HG02763 (cell line): ENCODE data around the gene KRTAP10-7.
"Not testable (repeated sequence)": the region's sequence is repeated elsewhere in the genome, so short reads cannot be mapped to it uniquely, and the experiment has no call there.

Experiments used
- ATAC-seq: cut with Tn5 transposase; IDR thresholded peaks from one replicate; pipeline ENCODE4 v1.9.1; 2021; ENCODE audit warnings: mild to moderate bottlenecking, moderate library complexity; ENCODE audit not compliant: unreplicated experiment

The KRTAP10-7 gene

DNA sequence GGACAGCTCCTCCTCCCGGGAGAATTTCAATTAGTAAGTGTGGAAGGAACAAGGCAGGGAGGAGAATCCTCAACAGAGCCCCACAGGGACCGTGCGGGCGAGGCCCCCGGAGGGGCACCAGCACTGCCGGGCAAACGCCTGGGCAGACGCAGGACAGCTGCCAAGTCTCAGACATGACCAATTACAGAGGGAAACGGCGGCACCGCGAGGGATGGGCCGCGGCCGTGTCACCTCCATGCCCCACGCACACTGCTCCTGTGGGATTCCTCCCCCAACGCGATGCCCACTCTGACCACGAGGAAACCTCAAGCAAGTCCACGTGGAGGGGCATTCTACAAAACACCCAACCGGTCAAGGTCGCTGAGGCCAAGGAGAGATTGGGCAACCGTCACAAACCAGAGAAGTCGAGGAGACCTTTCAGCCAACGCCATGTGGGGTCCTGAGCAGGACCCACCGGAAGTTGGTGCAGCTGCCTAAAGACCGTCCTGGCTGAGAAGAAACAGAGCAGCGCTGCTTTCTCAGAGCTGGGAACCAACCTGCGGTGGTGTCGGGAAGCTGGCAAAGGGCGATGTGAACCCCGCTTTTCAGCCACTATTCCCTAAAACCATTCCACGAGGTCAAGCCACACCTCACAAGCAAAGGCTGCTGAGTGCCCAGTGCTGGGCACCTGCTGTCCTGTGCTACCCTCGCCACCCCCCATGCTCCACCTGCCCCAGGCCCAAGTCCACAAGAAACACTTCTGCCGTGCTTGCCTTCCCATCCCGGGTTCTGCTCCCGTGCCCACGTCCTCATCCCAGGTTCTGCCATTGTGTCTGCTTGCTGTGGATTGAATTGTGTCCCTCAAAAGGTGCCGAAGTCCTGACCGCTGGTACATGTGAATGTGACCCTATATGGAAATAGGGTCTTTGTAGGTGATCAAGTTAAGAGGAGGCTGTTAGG is 28.3 kb upstream of the KRTAP10-7 start:
- ATAC-seq: no peak

- ATAC-seq: no peak
These were observed 27.3 kb upstream of the KRTAP10-7 start for GRCh38 chr21:44572959-44573583.

GRCh38 chr21:44573630-44574456 is 26.6 kb upstream of the KRTAP10-7 start, which contains the start of gene KRTAP10-4:
Gene KRTAP10-4, plus strand, starts transcription at chr21:44573729. Its CDS starts 30 bp downstream, at chr21:44573759.
- not testable (repeated sequence) for ATAC-seq

DNA sequence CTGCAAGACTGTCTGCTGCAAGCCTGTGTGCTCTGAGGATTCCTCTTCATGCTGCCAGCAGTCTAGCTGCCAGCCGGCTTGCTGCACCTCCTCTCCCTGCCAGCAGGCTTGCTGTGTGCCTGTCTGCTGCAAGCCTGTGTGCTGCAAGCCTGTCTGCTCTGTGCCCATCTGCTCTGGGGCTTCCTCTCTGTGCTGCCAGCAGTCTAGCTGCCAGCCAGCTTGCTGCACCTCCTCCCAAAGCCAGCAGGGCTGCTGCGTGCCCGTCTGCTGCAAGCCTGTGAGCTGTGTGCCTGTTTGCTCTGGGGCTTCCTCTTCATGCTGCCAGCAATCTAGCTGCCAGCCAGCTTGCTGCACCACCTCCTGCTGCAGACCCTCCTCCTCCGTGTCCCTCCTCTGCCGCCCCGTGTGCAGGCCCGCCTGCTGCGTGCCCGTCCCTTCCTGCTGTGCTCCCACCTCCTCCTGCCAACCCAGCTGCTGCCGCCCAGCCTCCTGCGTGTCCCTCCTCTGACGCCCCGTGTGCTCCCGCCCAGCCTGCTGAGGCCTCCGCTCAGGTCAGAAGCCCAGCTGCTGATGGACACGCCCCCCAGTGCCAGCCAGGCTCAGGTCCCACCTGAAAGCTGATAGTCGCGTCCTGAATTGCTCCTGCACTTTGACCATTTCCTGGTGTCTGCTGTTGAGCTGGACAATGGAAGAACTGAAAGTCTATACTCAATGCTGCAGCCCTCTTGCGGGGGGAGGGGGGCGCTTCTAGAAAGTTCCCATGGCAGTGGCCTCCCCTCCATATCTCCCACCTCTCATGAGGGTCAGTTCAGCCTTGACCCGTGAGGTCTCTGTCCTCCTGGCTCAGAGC is 25.7 kb upstream of the KRTAP10-7 start:
- ATAC-seq: no peak

DNA sequence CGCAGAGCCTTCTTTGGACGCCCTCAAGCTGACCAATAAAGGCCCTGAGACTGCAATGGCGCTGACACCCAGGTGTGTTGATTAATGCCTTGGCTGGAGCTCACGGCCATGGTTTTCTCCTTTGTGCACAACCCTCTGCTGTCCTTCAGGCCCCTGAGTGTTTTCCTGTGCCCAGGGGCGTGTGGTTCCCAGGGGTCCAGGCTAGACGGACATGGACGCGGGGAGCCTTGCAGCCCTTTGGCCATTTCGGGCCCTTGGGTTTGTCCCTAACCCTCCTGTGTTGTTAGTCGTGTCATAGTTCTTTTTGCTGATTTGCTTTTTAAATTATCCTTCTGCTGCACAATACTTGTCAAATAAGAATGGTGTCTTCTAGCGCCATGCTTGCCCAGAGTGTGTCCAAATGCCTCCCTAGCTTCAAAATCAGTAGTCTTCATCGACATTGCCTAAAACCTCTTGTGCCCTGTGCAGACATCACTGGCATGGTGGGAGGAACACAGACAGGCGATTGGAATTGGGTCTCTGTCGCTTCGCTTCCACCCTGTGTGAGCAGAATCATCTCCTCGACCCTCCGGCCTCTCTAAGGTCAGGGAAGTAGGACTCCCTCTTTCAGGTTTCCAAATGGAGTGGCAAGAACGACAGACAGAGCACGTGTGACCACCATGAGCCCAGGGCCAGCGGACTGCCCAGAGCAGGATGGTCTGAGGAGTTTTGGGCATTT is 24.9 kb upstream of the KRTAP10-7 start:
- ATAC-seq: no peak

GRCh38 chr21:44576025-44576420 is 24.4 kb upstream of the KRTAP10-7 start:
- no peak for ATAC-seq

DNA sequence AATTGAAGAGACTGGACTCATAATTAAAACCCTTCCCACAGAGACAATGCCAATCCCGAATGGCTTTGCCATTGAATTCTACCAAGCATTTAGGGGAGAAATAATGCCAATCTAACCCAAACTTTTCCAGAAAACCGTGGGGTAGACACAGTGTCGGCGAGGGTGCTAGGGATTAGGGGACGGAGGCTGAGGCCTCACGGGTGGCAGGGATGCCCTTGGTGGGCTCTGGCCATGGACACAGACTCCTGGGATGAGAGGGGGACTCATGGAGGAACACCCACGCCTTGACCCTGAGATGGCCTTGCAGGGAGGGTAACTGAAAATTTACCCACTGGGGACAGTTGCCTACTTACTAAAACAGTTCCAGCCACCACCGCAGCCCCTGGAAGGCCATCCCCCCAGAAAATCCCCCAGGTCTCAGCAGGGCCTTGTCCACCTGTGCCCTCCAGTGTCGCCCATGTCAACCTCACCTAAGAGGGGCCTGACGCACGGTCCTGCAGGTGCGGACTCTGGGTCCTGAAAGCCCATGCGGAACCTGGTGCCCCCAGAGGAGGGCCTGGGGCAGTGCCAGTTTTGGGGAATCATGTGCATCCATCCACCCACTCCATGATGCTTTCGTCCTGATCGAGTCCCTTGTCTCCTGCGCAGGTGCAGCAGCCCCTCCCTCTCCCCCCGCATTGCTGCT is 21.9 kb upstream of the KRTAP10-7 start:
- ATAC-seq: no peak

DNA sequence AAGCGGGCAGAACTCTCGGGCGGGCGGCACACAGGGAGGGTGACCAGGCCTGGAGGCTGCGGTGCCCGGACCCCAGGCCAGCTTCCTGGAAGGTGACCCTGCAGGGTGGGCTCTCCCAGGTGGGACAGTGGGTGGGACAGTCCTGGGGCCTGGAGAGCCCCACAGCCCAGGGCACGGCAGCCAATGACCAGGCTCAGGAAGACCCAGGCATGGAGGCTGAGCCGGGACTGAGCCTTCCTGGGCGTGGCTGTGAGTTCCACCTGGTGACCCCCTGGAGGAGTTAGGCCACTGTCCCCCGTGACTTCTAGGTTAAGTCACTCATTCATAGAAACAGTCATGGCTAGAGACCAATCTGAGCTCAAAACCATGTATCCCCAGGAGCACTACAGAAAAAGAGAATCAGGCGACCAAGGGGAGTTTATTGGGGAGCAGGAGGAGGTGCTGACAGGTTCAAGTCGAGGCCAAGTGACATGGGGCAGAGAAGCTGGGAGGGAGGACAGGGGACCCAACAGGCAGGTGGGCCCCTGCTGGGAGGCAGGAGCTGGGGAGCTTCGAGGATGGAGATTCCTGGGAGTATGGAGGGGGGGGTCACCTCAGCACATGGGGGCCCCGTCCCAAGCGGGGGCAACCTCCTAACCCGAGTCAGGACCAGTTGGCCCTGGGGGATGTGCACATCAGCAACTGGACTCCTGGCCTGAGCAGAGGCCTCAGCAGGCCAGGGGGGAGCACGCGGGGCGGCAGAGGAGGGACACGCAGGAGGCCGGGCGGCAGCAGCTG is 21.2 kb upstream of the KRTAP10-7 start:
- no peak for ATAC-seq

DNA sequence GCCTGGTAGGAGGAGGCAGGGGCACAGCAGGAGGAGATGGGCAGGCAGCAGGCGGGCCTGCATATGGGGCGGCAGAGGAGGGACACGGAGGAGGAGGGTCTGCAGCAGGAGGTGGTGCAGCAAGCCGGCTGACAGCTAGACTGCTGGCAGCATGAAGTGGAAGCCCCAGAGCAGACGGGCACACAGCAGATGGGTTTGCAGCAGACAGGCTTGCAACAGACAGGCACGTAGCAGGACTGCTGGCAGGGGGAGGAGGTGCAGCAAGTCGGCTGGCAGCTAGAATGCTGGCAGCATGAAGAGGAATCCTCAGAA is 20.6 kb upstream of the KRTAP10-7 start:
- ATAC-seq: no peak

- ATAC-seq: not testable (repeated sequence)
These were observed 20.1 kb upstream of the KRTAP10-7 start, which contains the start of gene KRTAP10-5 for GRCh38 chr21:44580231-44580821. Gene KRTAP10-5, minus strand, starts transcription at chr21:44580604. Its CDS starts 26 bp downstream, at chr21:44580578.

DNA sequence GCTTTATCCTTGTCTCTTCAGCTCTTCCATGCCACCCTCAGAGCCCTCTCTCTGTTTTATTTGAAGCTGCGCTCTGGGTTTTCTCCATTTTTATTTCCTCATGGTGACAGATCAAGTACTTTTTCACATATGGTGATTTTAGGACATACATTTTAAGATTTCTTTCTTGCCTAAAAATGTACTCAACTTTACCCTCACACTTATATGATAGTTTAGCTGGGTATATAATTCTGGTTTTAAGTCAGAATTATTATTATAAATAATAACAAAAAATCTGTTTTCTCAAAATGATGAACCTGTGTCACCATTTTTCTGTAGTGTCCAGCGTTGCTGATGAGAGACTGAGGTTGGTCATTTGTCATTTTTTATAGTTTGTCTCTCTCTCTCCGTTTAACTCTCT is 19.2 kb upstream of the KRTAP10-7 start:
- ATAC-seq: no peak

- no peak for ATAC-seq
These were observed 18.3 kb upstream of the KRTAP10-7 start for GRCh38 chr21:44582055-44582454.

DNA sequence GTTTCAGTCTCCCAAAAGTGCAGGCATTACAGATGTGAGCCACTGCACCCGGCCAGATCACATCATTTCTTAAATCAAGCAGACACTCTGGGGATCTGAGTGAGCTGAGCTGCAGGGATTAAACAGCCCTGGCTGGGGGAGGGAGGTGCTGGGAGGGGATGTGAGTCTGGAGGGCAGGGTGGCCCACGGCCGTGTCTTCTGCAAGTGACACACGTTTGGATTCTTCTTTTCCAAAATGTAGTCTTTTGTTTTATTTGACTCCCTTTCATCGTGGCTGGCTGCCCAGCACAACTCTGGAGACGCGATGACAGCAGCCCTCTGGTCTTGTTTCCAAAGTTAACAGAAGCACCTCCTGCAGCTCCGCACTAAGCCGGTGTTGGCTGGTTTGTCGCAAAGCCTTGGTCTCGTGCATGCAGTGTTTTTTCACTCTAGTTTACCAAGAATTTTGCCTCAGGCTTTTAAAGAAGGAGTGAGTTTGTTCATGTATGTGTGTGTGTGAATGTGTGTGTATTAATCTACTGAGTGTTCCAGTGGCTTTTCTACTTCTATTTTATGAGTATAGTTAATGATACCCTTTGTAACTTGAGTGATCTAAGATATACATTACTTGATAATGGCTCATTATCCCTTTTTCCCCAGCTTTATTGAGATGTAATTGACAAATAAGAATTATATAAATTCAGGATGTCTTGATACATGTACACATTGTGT is 17.2 kb upstream of the KRTAP10-7 start:
- no peak for ATAC-seq

DNA sequence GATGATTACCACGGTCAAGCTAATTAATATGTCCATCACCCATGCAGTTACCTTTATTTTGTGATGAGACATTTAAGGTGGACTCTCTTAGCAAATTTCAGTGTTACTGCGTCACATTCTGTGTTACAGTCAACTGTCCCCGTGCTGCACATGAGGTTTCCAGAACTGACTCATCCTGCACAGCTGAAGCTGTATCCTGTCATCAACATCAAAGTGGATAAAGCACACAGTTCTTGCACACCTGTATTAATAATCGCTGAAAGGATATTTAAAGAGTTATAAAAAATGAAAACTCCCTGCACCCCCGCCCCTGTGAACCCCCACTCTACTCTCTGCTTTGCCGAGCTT is 16.6 kb upstream of the KRTAP10-7 start:
- no peak for ATAC-seq

- ATAC-seq: no peak
These were observed 14.5 kb upstream of the KRTAP10-7 start for GRCh38 chr21:44585892-44586291.

DNA sequence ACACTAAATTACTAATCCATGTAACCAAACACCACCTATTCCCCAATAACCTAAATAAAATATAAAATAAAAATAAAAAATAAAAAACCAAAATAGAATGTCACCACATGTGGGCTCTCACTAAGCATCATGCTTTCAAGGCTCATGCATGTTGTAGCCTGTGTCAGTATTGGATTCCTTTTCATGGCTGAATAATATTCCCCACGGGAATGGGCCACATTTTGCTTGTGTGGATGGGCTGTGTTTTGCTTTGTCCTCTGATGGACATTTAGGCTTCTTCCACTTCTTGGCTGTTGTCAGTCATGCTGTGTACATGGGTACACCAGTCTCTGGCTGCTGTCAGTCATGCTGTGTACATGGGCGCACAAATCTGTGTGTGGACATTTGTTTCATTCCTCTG is 11.3 kb upstream of the KRTAP10-7 start:
- ATAC-seq: no peak

- no peak for ATAC-seq
These were observed 10.7 kb upstream of the KRTAP10-7 start for GRCh38 chr21:44589586-44590305.
